NCI-H748 treated with DMSO at 0.1 percent for 48 hours (cell line): ENCODE measurements around the gene TJP3.

Source experiments
- DNase-seq: peaks from one replicate; lab custom pipeline; 2025; lab: John Stamatoyannopoulos, UW

Gene TJP3

DNA sequence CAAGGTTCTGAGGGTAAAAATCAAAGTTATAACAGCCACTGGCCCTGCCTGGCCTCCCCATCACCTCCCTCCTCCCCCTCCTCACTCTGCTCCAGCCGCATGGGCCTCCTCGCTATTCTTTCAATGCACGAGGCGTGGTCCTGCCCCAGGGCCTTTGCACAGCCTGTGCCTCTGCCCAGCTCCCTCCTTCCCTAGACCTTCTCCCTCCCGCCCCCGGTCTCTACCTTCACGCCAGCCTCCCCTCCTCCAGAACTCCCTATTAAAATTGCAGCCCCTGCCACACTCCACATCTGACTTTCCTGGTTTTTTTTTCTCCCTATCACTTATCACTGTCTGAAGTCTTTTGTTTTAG lies 60.5 kb downstream of the TJP3 start:
- no peak for DNase-seq

GRCh38 chr19:3769494-3769893 lies 61.3 kb downstream of the TJP3 start:
- DNase-seq, result no peak

GRCh38 chr19:3770136-3770999 lies 62.2 kb downstream of the TJP3 start:
- no peak for DNase-seq

DNA sequence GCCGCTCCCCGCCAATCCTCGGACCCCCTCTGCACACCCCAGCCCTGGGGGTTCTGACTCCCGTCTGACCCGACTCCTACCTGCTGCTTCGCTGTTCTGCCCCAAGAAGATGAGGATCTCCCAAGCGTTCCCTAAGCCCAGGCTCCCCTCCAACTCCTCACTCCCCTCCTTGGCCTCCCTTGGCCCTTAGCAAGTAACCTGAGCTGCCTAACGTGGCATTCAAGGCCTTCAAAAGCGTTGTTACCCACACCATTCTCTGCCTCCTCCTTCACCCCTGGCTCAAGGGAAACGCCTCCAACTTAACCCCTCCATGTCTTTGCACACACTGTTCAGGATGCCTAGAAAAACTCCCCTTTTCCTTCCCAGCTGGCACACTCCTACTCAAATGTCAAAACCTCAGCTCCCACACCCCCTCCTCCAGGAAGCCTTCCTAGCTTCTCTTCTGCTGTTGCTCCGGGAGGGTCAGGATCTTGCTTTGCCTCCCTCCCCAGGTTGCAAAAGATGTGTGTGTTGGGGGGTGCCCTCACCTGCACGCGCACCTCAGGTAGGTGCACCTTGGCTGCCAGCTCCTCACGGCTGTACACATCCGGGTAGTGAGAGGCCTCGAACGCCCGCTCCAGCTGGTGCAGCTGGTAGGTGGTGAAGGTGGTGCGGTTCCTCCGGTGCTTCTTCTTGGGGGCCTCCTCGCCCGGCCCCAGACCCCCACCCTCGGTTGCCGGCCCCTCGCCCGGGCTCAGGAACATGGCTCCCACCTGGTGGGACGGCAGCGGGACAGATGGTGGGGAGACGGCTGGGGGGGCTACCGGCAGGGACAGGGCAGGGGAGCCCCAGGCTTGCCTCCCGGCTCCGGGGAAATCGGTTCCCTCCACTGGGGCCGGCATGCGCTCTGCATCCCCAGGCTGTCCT lies 63.1 kb downstream of the TJP3 start:
- no peak for DNase-seq

DNA sequence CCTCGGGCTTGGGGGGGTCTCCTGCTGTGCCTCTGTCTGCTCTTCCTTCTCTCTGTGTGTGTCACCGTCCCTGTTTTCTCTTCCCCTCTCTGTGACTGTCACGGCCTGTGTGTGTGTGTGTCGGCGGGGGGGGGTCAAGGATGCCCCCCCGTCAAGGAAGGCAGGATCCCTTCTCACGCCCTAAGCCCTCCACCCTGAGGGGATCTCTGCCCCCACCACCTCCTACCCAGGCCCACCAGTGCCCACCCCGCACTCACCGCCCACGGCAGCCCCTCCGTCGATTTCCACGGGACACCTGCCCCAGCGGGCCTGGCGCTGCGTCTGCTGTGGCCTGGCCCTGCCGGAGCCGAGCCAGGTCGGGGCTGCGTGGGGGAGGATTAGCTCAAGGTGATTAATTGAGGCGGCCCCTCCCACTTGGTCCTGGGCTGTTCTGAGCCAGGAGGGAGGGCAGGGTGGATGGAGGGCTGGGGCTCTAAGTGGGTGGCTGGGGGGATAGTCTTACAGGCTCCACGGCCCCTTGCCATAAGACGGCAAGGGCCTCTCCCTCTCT lies 63.8 kb downstream of the TJP3 start, which contains the start of gene RAX2:
TSS of gene RAX2 (minus strand) at position 323 of the 550 bp plus-strand sequence. CDS start 486 bp downstream, outside the sequence.
- no peak for DNase-seq

DNA sequence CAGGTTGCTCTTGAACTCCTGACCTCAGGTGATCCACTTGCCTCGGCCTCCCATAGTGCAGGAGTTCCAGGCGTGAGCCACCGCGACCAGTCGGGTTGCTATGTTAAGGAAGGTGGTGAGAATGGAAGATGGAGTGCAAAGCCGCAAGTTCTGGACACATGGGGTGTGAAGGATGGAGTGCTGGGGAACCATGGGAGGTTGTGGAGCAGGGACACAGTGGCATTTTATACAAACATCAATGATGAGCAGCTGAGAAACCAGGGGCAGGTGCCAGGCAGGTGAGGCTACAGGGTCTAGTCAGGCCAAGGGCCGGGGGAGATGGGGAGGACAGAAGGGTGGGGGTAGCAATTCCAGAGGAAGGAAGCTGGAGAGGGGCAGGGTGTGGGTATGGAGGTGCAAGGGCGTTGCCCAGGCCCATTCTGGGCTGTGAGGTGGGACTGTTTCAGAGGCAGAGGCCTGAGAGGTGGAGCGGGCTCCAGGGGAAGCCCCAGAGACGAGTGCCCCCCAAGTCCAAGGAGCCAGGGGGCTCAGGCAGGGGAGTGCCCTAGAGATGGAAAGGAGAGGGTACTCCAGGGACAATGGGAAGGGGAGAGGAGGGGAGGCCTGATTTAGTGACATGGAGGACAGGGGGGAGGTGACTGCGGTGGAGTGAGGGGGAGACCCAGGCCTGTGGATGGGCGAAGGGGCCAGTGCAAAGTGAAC lies 65.8 kb downstream of the TJP3 start:
- no peak for DNase-seq

DNA sequence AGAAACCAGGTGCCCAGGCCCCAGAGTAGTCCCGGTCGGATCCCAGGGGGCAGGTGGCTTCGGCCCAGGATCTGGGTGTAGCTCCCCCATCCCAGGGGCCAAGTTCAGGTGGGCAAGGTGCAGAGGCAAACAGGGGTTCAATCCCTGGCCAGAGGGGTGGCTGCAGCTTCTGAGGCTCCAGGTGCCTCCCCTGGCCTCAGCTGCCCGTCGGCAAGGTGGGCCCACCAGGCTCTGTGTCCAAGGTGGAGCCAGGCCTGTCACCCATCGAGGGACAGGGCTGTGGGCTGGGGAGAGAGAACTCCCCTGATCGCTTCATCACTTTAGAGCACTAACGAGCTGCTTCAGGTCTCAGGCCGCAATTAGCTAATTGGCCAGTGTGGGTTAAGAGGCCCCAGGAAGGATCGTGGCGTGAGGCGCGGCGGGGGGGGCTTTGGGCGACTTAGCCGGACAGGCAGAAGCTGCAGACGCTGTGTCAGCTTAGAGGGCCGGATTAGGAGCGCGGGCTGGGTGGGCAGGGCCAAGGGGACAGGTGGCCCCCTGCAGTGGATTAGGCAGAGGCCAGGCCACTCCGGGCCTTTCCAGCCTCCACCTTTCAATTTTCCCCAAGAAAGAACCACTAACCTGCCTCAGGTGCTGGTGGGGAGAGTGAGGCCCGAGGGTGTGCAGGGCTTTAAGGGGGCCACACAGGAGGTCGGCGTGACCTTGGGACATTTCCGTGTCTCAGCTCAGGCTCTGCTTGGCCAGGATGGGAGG lies 66.6 kb downstream of the TJP3 start:
- no peak for DNase-seq

DNA sequence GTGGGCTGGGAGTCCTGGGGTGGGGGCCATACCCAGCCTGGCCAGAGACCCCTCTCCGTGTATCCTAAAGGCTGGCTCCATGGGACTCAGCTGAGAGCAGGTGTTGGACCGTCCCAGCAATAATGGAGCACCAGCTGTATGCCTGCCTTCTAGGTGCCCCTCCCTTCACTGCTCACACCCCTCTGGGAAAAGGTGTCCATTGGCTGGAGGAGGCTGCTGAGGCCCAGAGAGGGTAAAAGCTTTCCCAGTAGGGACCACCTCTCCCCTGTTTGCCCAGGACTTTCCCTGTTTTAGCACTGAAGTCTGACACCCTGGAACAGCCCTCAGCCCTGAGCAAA lies 67.2 kb downstream of the TJP3 start:
- DNase-seq, result no peak

DNA sequence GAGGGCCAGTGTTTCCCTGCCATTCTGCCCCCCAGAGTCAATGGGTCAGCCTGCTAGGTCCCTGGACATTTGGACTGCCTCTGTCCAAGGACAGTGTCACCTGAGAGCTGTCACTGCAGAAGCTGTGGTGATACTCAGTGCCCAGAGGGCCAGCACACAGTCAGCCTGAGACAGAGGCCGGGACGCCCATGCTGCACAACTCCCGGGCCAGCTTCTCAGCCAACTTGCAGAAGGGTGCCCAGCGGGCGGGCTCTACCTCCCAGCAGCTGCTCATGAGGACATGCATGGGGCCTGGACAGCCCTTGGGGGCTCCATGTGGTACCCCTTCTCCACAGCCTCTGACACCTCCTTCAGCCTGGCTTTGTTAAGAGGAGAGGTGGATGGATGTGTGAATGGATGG lies 67.6 kb downstream of the TJP3 start:
- no peak for DNase-seq

DNA sequence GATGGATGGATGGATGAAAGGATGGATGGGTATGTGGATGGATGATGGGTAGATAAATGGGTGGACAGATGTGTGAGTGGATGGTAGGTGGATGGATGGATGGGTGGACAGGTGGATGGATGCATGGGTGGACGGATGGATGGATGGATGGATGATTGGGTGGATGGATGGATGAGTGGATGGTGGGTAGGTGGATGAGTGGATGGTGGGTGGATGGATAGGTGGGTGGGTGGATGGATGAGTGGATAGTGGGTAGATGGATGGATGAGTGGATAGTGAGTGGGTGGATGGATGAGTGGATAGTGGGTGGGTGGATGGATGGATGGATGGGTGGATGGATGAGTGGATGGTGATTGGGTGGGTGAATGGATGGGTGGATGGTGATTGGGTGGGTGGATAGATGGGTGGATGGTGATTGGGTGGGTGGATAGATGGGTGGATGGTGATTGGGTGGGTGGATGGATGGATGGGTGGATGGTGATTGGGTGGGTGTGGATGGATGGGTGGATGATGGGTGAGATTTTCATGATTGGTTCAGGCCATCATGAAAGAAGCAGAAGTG lies 68.4 kb downstream of the TJP3 start:
- no peak for DNase-seq

- DNase-seq, result no peak
Measured at GRCh38 chr19:3778104-3778867, 70.1 kb downstream of the TJP3 start.

- no peak for DNase-seq
Measured at GRCh38 chr19:3778899-3779723, 70.9 kb downstream of the TJP3 start.

GRCh38 chr19:3780786-3781304 lies 72.7 kb downstream of the TJP3 start:
- no peak for DNase-seq

DNA sequence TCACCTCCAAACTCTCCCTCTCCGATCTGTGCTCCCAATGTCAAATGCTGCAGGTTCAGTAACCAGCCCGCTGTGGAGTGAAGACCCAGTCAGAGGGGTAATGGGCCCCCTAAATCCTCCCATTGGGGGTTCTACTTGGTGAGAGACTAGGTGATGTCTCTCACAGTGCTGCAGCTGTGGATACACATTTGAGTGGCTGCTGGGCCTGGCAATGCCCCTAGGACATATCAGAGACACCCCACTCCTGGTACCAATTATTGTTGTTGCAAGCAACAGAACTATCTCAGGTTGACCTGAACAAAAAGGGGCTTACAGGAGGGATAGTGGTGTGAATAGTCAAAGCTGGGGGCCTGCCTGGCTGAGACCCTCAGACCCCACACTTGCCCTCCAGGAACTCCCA lies 73.4 kb downstream of the TJP3 start:
- DNase-seq, result no peak

GRCh38 chr19:3782330-3782729 lies 74.1 kb downstream of the TJP3 start:
- DNase-seq, result no peak

- no peak for DNase-seq
Measured at GRCh38 chr19:3782903-3783302, 74.7 kb downstream of the TJP3 start.

DNA sequence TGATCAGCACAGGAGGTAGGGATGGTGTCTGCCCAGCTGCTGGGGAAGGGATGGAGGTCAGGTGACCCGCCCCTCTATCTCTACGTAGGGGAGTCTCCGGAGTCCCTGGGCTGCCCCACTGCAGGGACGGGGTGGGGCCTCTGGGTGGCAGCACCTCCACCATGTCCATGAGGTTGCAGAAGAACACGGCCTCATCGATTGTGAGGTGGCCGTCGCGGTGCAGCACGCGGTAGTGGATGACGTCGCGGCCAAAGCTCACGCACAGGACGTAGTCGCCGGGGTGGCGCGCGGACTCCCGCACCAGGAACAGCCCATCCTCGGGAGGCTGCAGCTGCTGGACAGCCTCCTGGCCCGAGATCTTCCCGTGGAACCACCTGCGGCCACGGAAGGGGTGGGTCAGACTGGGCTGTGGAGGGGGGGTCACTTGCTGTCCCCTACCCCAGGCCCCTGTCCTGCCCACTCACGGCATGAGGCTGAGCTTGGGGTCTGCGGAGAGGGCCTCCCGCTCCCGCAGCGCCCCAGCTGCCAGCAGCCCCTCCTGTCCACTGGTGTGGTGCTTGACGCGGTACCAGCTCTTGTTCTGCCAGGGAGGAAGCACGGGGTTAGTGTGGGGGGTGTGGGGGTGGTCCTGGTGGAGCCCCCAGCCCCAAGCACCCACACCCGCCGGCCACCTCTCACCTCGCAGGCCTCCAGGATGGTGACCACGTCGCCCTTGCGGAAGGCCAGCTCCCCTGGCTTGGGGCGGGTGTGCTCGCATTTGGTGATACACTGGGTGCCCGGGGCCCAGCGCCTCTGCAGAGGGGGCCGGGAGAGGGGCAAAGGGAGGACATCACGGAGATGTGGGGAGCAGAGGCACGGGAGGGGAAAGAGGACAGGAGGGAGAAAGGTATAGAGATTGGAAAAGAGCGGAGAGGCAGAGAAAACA lies 75.7 kb downstream of the TJP3 start:
- DNase-seq, result no peak
